K562 (cell line): ENCODE measurements around the gene ZNF628. TPM values are rescaled to one million over a fixed set of nuclear protein-coding genes. Genes with fewer than 3 reads are reported as not detected.
A peak's percentile ranks its signal among the peaks of the same experiment; 100 is the strongest.

Experiments used
- MGA ChIP-seq: fragments of 450-650 bp; IDR thresholded peaks from 2 replicates; pipeline ENCODE4 v1.6.1; 2016; ENCODE audit warnings: mild to moderate bottlenecking, moderate library complexity
- SMAD4 ChIP-seq: fragments of 250-450 bp; sonication (Bioruptor Pico); conservative IDR thresholded peaks from 2 replicates; pipeline ENCODE4 v1.8.0; 2021; ENCODE audit warnings: inconsistent platforms, mild to moderate bottlenecking, moderate library complexity
- ZNF318 ChIP-seq, 2 experiments: fragments of 450-650 bp; IDR thresholded peaks; 2 replicates each; pipeline ENCODE4 v1.6.1; 2016; ENCODE audit warnings: mild to moderate bottlenecking in 2 of 2, borderline replicate concordance in 1 of 2, low read depth in 1 of 2, moderate library complexity in 1 of 2
- polyA plus RNA-seq, 8 experiments: library from polyadenylated mRNA; depleted of rRNA in 4 of 8; stranded (reverse) in 5 of 8; unstranded in 3 of 8; fragments of >200 nt; fragmentation: Nextera tagmentation in 2 of 8; fragmentation: Illumina TruSeq in 1 of 8; extraction: Ambion mirVana in 2 of 8; extraction: Trizol in 1 of 8; gene quantifications; 2 replicates each; pipeline versions ENCODE4 v1.2.1 to v1.2.3, GENCODE V29; 2011 to 2014; ENCODE audit warnings: inconsistent platforms in 1 of 8, missing spikeins in 1 of 8
- total RNA-seq, 7 experiments: library from RNA; depleted of rRNA in 6 of 7; stranded (reverse); fragments of >200 nt in 6 of 7; fragmentation: Illumina TruSeq in 2 of 7; extraction: Trizol in 2 of 7; gene quantifications; 2 replicates each; pipeline versions ENCODE4 v1.2.1 to v1.2.3, GENCODE V29; 2011 to 2021; ENCODE audit warnings: low replicate concordance in 1 of 7

ZNF628 gene
- total and polyA plus RNA-seq, 9 of the 15 experiments (the other 6 are each of a cell fraction or from before 2014, with no cell fraction given) = 0.13 to 13.6 (median 2.2) TPM; not detected in 3

GRCh38 chr19:55437410-55437809 lies 39.0 kb upstream of the ZNF628 start (continued):
- TF ChIP-seq ZNF318 (IDR thresholded peaks at IDR 0.05; ENCODE audit: borderline replicate concordance in 1 of 2, low read depth in 1 of 2) = no peak
- 0 out of 2 replicates have a peak, but pooled peaks have one; percentile 45 for TF ChIP-seq SMAD4 (CRISPR knock-in tag)
- no peak for TF ChIP-seq MGA
